Stomach (tissue), 9 donors: Measurements from ENCODE around the gene P3R3URF. TPM values are rescaled to one million over a fixed set of nuclear protein-coding genes. Genes with fewer than 3 reads are reported as not detected.

ENCODE experiments used
- DNase-seq, 2 donors: peaks; one replicate each; pipeline versions ENCODE4 v3.0.0 to v3.0.0-alpha.2; 2013 to 2019
- H3K27ac ChIP-seq, 5 donors: fragments of 200-600 bp in 4 of 5; sonication (generic) in 4 of 5; one replicate each; pipeline ENCODE4 v1.5.1; 2013 to 2019; ENCODE audit warnings: mild to moderate bottlenecking in 1 of 5, moderate library complexity in 1 of 5
- H3K27me3 ChIP-seq, 3 donors: fragments of 200-600 bp; sonication (generic); one replicate each; pipeline ENCODE4 v1.5.1; 2017 to 2019; ENCODE audit warnings: mixed run types in 1 of 3
- H3K36me3 ChIP-seq, 4 donors: fragments of 200-600 bp; sonication (generic); 1 replicate in 3 of 4; 2 replicates in 1 of 4; pipeline ENCODE4 v1.5.1; 2016 to 2019
- H3K4me1 ChIP-seq, 4 donors: fragments of 200-600 bp; sonication (generic); one replicate each; pipeline ENCODE4 v1.5.1; 2016 to 2019
- H3K4me3 ChIP-seq, 4 donors: fragments of 200-600 bp; sonication (generic) in 3 of 4; one replicate each; pipeline ENCODE4 v1.5.1; 2016 to 2019; ENCODE audit warnings: mild to moderate bottlenecking in 1 of 4
- H3K9me3 ChIP-seq, 4 donors: fragments of 200-600 bp; sonication (generic); one replicate each; pipeline ENCODE4 v1.5.1; 2016 to 2019
- CTCF ChIP-seq, 7 experiments: fragments of 450-650 bp in 4 of 7; fragments of 200-600 bp in 3 of 7; sonication (generic) in 3 of 7; IDR thresholded peaks; one replicate each; pipeline ENCODE4 v1.5.1; 2016 to 2019; ENCODE audit warnings: antibody characterized with exemption in 7 of 7, control low read depth in 2 of 7, mild to moderate bottlenecking in 1 of 7
- EP300 ChIP-seq: sonication (generic); formaldehyde crosslinking; IDR thresholded peaks from one replicate; pipeline ENCODE4 v1.6.1; 2017; ENCODE audit warnings: antibody characterized with exemption
- POLR2A ChIP-seq, 4 donors: fragments of 450-650 bp; IDR thresholded peaks; one replicate each; pipeline ENCODE4 v1.6.1; 2016; ENCODE audit warnings: antibody characterized with exemption in 4 of 4, control low read depth in 2 of 4, mild to moderate bottlenecking in 1 of 4, moderate library complexity in 1 of 4
- POLR2AphosphoS5 ChIP-seq, 3 donors: sonication (generic); formaldehyde crosslinking; IDR thresholded peaks; one replicate each; pipeline ENCODE4 v1.6.1; 2016; ENCODE audit warnings: antibody characterized with exemption in 3 of 3
- WGBS, 5 donors: extraction: QIAGEN DNeasy Blood & Tissue Kit in 3 of 5; methylation state at CpG; one replicate each; pipeline versions ENCODE4 v1.1.5 to v1.1.7; 2013 to 2018; 5-methylcytosine and 5-hydroxymethylcytosine counted together
- intact Hi-C: fragments of 100-400 bp; cut with DNase I; formaldehyde crosslinking; loops from one replicate; pipeline ENCODE4 v1.15.1; 2023; ENCODE audit warnings: low total_unique reads
- polyA plus RNA-seq, 3 donors: library from polyadenylated mRNA; stranded (reverse); fragments of 200-250 nt; gene quantifications; one replicate each; pipeline ENCODE4 v1.2.3, GENCODE V29; 2013
- total RNA-seq, 5 donors: library from RNA; depleted of rRNA; stranded (reverse); fragments of >200 nt; gene quantifications; one replicate each; pipeline versions ENCODE4 v1.1.0 to v1.2.3, GENCODE V29; 2014 to 2016
- donor health status: healthy with polysubstance abuse.
- donor health status: Bipolar disorder and iron deficiency.
- donor health status: healthy.

Gene P3R3URF
- total and polyA plus RNA-seq, 8 donors = not detected

- Histone ChIP-seq H3K27ac (peak overlapping the region; percentile 85 to 90 (median 88)), H3K9me3 (no peaks in the 10 kb centered on the region), H3K36me3 (peaks cover 0 to 20% (median 16%) of the 10 kb centered on the region in 4 donors), H3K27me3 (no peaks in the 10 kb centered on the region), H3K4me3 (peak overlapping the region in 3 of 4 donors; percentile 6 to 37 (median 7)), H3K4me1 (peaks cover 35 to 79% (median 67%) of the 10 kb centered on the region in 4 donors)
- DNase-seq = peak; percentile 94
- intact Hi-C loops = no loop called here
- 28 to 41% (median 36%) methylated on average over 8 of the region's 8 CpGs for WGBS, 5 donors
- no peak for TF ChIP-seq POLR2A (IDR thresholded peaks at IDR 0.05)
- peak; percentile 11 to 90 (median 73) for TF ChIP-seq POLR2AphosphoS5 (IDR thresholded peaks at IDR 0.05)
Observed at GRCh38 chr1:46183079-46183847, 7.0 kb upstream of the P3R3URF start.

- Histone ChIP-seq H3K27me3 (no peaks in the 10 kb centered on the region), H3K9me3 (no peaks in the 10 kb centered on the region), H3K36me3 (peaks cover 0 to 8% (median 2%) of the 10 kb centered on the region in 4 donors), H3K4me1 (peaks cover 22 to 65% (median 52%) of the 10 kb centered on the region in 4 donors), H3K27ac (peak overlapping the region; percentile 85 to 90 (median 88)), H3K4me3 (peak overlapping the region; percentile 21 to 39 (median 31))
- intact Hi-C loops = no loop called here
- WGBS, 5 donors = 31 to 49% (median 37%) methylated on average over 10 of the region's 10 CpGs
- peak in 1 of 2 donors; percentile 69 for DNase-seq
- TF ChIP-seq POLR2AphosphoS5 (IDR thresholded peaks at IDR 0.05) (peak in 2 of 3 donors; percentile 41 to 43), EP300 (no peak), POLR2A (IDR thresholded peaks at IDR 0.05) (no peak), CTCF (IDR thresholded peaks at IDR 0.05) (peak in 1 of 7 experiments; percentile 12)
Observed at GRCh38 chr1:46181343-46182260, 5.3 kb upstream of the P3R3URF start.

GRCh38 chr1:46180082-46180616 lies 3.9 kb upstream of the P3R3URF start:
- intact Hi-C loops = no loop called here
- Histone ChIP-seq H3K27ac (peak overlapping the region; percentile 85 to 90 (median 88)), H3K9me3 (no peaks in the 10 kb centered on the region), H3K4me3 (peak overlapping the region; percentile 21 to 39 (median 31)), H3K36me3 (peaks cover 0 to 4% (median 0%) of the 10 kb centered on the region in 4 donors), H3K4me1 (peaks cover 25 to 60% (median 45%) of the 10 kb centered on the region in 4 donors), H3K27me3 (no peaks in the 10 kb centered on the region)
- DNase-seq = peak; percentile 86 to 88
- peak in 3 of 7 experiments; percentile 29 to 80 (median 30) for TF ChIP-seq CTCF (IDR thresholded peaks at IDR 0.05)
- no peak for TF ChIP-seq EP300
- peak in 2 of 3 donors; percentile 50 to 65 for TF ChIP-seq POLR2AphosphoS5 (IDR thresholded peaks at IDR 0.05)
- no peak for TF ChIP-seq POLR2A (IDR thresholded peaks at IDR 0.05)
- WGBS, 5 donors = 27 to 65% (median 35%) methylated on average over 7 to 12 of the region's 12 CpGs

- no peak for TF ChIP-seq POLR2A (IDR thresholded peaks at IDR 0.05)
- no peak for TF ChIP-seq EP300
- peak in 2 of 3 donors; percentile 38 to 79 for TF ChIP-seq POLR2AphosphoS5 (IDR thresholded peaks at IDR 0.05)
- TF ChIP-seq CTCF (IDR thresholded peaks at IDR 0.05) = peak in 5 of 7 experiments; percentile 75 to 99 (median 87)
- H3K4me1 ChIP-seq = peaks cover 28 to 60% (median 45%) of the 10 kb centered on the region in 4 donors
- peak overlapping the region; percentile 85 to 90 (median 88) for H3K27ac ChIP-seq
- peaks cover 0 to 3% (median 0%) of the 10 kb centered on the region in 4 donors for H3K36me3 ChIP-seq
- no peaks in the 10 kb centered on the region for H3K9me3 ChIP-seq
- peak; percentile 87 to 95 for DNase-seq
- no peak overlapping the region for H3K4me3 ChIP-seq
- intact Hi-C loops = loop anchor here (5.0 kb wide), 1 partner anchor 142 kb away; no protein-coding TSS in a partner anchor
- no peaks in the 10 kb centered on the region for H3K27me3 ChIP-seq
- 6 to 12% (median 9%) methylated on average over 10 of the region's 10 CpGs for whole genome bisulfite sequencing, 5 donors
Observed at GRCh38 chr1:46179138-46180081, 3.1 kb upstream of the P3R3URF start.
